CMK (cell line): ENCODE measurements around the gene BBS2.

Experiments
- DNase-seq: peaks from one replicate; pipeline ENCODE4 v3.0.0-alpha.2; 2010; ENCODE audit warnings: low read depth

The BBS2 gene

DNA sequence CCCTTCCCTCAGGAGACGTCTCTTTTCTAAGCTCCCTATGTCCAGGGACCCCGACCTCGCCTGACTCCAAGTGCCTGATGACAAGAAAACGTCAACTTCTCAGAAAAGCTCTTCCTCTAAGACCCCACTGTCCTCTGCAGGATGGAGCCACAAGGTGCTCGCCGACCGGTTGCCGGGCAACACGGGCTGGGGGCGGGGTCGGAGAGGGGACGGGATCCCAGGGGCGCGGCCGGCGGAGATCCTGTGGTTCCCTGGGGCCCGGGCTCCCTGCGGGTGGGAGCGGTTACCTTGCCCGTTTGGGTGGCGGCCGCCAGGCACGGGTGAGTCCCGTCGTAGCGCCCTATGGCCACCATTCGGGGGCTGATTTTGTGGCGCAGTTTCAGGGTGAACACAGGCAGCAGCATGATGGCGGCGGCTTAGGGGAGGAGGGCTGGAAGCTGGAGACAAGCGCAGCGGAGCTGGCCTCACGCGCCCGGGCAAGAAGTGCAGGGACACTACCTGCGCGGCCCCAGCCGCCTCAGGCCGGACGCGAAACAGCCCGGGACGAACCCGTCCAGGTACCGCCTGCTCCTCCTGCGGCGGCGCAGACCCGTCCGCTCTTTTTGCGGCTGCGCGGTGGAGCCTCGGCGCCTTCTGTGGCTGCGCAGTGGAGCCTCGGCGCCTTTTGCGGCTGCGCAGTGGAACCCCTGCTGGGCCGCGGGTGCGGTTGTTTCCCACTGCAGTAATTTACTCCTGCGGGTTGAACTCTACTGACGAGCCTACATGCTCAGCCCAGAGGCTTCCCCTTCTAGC, at the start of gene BBS2:
Gene BBS2, minus strand, starts transcription at position 566 of the 792 bp plus-strand sequence. Its CDS starts 162 bp downstream, at position 404.
- DNase-seq, result peak; percentile 51

- no peak for DNase-seq
Observed at GRCh38 chr16:56564793-56565477, 45.1 kb upstream of the BBS2 start, which contains the start of gene MT4. MT4 (plus strand) TSS chr16:56565073; CDS start chr16:56565129, 56 bp downstream.

DNA sequence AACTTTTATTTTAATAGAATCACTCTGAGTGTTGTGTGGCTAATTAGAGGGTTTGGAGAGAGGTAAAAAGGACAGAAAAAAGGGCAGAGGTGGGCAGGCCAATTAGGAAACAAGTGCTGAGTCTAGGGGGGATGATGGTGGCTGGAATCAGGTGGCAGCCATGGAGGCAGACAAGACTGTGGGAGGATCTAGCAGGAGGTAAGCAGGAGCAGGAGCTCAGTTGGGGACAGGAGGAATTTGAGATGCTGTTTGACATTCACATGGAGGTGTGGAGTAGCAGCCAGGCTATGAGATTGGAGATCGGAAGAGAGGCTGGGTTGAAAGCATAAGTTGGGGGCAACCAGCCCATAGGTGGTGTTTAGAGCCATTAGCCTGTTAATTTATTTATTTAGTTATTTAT, 41.3 kb upstream of the BBS2 start:
- no peak for DNase-seq

DNA sequence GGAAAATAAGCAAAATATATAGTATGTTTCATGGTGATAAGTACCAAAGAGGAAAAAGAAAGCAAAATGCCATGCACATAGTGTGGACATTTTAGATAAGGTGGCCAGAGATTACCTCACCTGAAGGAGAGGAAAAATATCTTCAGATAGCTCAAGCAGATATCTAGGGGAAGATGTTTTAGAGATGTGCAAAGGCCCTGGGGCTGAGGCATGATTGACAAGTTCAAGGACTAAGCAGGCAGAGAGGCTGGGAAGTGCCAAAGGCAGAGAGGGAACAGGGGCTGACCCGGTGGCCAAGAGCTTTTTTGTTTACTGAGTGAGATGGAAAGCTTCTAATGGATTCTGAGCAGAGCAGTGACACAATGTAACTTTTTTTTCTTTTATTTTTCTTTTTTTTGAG, 40.6 kb upstream of the BBS2 start:
- DNase-seq, result no peak

DNA sequence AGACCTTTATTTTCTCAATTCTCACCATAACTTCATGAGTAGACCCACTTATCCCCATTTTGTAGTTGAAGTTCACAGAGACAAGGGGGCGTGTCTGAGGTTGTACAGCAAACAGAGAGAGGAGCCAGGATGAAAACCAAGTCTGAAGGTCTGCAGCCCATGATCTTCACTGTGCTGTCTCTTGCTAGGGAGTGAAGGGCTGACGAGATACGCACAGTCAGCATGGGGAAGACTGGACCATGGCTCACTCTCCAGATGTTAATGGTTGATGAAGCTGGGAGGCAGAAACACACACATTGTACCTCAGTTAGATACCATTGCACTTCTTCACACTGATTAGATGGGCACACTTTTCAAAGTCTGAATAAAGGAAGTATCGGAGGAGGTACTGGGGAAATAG, 39.3 kb upstream of the BBS2 start:
- DNase-seq, result no peak

- no peak for DNase-seq
Observed at GRCh38 chr16:56558024-56558747, 38.4 kb upstream of the BBS2 start.

DNA sequence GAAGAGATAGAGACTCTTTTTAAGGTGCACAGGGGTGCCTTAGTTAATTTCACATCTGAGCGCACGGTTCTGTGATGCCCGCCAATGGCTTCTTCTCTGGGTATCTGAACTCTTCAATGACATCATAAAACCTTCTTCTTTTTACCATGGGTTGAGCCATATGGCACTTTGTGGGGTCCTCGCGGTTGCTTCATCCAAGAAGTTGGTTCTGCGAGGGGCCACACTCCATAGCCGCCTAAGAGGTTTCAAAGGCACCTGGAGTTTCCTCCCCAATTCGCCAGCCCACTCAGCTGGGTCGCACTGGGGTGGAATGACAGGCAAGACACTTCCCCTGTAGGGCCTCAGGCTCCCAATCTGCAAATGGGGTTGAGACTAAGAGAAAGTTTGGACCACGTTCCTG, 34.6 kb upstream of the BBS2 start:
- DNase-seq, result no peak

- no peak for DNase-seq
Observed at GRCh38 chr16:56551796-56552738, 32.2 kb upstream of the BBS2 start.

DNA sequence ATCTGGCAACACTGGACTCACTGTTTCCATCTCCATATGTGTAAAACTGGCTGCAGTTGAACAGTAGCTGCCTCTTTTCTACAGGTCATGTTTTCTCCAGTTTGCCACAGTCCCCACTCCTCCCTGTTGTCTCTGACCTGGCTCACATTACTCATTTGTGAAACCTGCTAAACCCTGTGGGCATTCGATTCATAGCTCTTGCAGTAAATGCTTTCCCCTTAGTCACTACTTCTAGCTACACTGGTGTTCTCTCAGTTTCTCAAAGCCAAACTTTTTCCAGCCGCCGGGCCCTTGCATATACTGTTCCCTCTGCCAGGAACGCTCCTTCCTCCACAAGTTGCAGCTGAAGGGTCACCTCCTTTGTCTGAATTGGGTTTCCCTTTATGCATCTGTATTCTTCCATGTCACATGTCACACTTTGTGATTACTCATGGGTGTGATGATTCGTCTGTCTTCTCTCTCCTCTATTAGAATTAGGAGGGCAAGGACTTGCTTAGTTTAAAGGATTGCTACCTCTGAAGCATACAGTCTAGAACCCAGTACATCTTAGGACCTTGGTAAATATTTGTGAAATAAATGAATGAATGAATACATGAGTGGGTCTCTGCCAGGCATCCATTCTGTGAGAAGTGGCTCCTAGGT, 30.0 kb upstream of the BBS2 start:
- DNase-seq, result no peak

GRCh38 chr16:56549161-56549560, 29.3 kb upstream of the BBS2 start:
- no peak for DNase-seq

GRCh38 chr16:56547949-56548567, 28.2 kb upstream of the BBS2 start:
- no peak for DNase-seq

- no peak for DNase-seq
Observed at GRCh38 chr16:56547120-56547948, 27.5 kb upstream of the BBS2 start.

DNA sequence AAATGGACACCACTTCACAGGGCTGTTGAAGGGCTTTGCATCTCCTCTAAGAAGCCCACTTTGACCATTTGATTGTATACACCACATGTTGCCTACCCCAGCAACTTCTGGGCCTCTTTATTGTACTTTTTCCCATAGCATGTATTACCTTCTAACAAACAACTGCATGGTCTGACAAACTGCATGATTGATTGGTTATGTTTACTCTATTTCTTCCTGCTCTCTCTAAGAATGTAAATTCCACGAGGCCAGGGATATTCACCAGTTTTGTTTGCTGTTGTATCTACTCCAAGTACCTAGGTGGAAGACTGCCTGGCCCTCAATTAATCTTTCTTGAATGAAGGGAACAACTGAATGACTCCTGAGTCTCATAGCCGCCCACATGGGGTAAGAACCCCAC, 22.2 kb upstream of the BBS2 start:
- DNase-seq, result no peak

- no peak for DNase-seq
Observed at GRCh38 chr16:56539656-56540055, 19.8 kb upstream of the BBS2 start.

DNA sequence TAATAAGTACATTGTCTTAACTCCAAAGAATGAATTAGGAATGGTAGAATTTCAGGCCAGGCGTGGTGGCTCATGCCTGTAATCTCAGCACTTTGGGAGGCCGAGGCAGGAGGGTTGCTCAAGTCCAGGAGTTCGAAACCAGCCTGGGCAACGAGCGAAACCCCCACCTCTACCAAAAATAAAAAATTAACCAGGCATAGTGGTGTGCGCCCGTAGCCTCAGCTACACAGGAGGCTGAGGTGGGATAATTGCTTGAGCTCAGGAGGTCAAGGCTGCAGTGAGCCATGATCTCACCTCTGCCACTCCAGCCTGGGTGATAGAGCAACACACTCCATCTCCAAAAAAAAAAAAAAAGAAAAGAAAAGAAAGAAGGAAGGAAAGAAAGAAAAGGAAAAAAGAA, 18.5 kb upstream of the BBS2 start:
- no peak for DNase-seq

GRCh38 chr16:56534847-56535383, 15.1 kb upstream of the BBS2 start:
- DNase-seq, result no peak

DNA sequence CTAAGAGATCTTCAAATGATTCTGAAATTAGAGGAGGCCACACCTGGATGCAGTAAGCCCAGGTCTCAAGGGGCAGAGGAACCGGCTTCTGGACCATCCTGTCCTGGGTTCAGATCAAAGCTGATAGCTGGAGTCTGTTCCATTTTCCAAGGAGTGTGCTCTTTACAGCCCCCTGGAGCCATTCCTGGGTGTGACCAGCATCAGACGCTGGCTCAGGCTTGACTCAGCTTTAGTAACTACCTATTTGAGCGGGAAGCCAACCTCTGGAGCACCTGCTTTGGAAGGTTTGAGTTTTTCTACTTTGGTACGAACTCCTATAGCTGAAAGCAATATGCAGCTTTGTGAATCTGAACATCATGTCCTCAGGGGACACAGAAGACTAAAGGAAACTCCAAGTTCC, 12.9 kb upstream of the BBS2 start:
- DNase-seq, result no peak

- DNase-seq, result no peak
Observed at GRCh38 chr16:56530872-56531271, 11.0 kb upstream of the BBS2 start.

DNA sequence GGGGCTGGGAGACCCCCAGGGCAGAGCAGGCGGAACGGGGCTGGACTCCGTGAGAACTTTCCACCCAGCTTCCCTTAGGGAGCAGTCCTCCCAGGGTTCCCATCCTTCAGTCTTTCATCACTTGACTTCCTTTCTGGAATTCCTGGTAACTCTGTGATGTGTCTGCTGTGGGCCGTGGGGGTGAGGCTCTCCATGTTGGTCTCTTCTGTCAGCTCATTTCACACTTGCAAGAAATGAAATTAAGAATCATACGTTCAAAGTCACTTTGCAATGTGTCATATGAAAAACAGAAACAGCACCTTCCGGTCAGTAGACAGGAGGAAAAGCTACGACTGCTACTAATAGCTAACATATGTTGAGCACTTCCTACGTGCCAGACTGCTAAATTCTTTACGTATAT, 5.4 kb upstream of the BBS2 start:
- DNase-seq, result no peak

DNA sequence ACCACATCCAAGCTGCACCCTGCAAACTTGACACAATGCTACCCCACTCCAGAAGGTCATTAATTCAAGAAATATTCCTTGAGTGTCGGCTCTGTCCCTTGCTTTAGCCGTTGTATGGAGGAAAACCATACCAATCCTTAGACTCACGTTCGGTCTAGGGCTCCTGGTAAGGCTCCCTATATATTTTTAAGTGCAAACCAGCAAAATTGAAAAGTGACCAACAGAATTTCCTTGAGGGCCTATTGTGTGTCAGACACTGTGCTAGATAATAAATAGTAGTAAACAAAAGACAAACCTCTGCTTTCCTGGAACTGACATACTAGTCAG, 390 bp upstream of the BBS2 start:
- no peak for DNase-seq
